HFFc6 (cell line): ENCODE results near the gene CMC1. TPM values are rescaled to one million over a fixed set of nuclear protein-coding genes. Genes with fewer than 3 reads are reported as not detected.
"Not testable (repeated sequence)": the region's sequence is repeated elsewhere in the genome, so short reads cannot be mapped to it uniquely, and the experiment has no call there.

Experiments
- DNase-seq: peaks from one replicate; pipeline ENCODE4 v3.0.0-alpha.2; 2018
- H3K27ac Mint-ChIP-seq: 2 replicates; pipeline ENCODE4 v1.8.0; 2020; ENCODE audit warnings: mild to moderate bottlenecking, mixed read lengths
- H3K27me3 Mint-ChIP-seq: 2 replicates; pipeline ENCODE4 v1.8.0; 2021; ENCODE audit warnings: mild to moderate bottlenecking, moderate library complexity, mixed read lengths; ENCODE audit not compliant: insufficient read depth
- H3K36me3 Mint-ChIP-seq: 2 replicates; pipeline ENCODE4 v1.8.0; 2021; ENCODE audit warnings: low read depth, mixed read lengths
- H3K4me1 Mint-ChIP-seq: 2 replicates; pipeline ENCODE4 v1.8.0; 2020; ENCODE audit warnings: low read depth, mixed read lengths
- H3K4me3 Mint-ChIP-seq: 2 replicates; pipeline ENCODE4 v1.8.0; 2020; ENCODE audit warnings: mild to moderate bottlenecking, moderate library complexity, mixed read lengths
- H3K9me3 Mint-ChIP-seq: 2 replicates; pipeline ENCODE4 v1.8.0; 2020; ENCODE audit warnings: mild to moderate bottlenecking, mixed read lengths
- total RNA-seq, 6 experiments: library from RNA; stranded (reverse); fragmentation: NEBNext Ultra II Directional; extraction: Animal tissue kit (Norgen Biotek cat#: 25700); gene quantifications; 2 replicates in 1 of 6; 3 replicates in 5 of 6; pipeline ENCODE4 v1.2.3, GENCODE V29; 2021
- TF ChIP-seq, protein P1 (sequence below): fragments of 200-600 bp; sonication (generic); IDR thresholded peaks from 2 replicates; pipeline ENCODE4 v1.5.0; 2021; ENCODE audit warnings: antibody characterized with exemption, mild to moderate bottlenecking

CMC1 gene
- total RNA-seq, 6 experiments from 2014 or later, result 14.9 to 23.0 (median 18.8) TPM

DNA sequence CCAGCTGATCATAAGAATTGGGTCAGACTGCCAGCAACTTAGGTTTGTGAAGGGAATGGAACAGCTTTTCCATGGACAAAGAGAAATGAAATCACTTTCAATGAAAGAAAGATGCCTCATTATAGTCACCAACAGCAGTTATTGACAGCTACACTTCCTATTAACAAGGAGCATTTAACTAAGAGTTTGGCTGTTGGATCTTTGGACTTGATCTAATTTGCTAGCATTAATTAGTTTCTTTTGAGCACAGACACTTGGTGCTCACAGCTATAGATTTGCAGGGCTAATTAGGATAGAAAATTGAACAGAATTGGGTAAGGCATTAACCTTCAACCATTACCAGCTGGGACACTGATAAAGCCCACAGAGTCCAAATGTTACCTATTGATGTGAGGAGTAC is 24.2 kb downstream of the CMC1 start:
- no peaks in the 10 kb centered on the region; the same call in 1 of the 2 replicates for H3K4me1 Mint-ChIP-seq
- TF ChIP-seq, protein P1, sequence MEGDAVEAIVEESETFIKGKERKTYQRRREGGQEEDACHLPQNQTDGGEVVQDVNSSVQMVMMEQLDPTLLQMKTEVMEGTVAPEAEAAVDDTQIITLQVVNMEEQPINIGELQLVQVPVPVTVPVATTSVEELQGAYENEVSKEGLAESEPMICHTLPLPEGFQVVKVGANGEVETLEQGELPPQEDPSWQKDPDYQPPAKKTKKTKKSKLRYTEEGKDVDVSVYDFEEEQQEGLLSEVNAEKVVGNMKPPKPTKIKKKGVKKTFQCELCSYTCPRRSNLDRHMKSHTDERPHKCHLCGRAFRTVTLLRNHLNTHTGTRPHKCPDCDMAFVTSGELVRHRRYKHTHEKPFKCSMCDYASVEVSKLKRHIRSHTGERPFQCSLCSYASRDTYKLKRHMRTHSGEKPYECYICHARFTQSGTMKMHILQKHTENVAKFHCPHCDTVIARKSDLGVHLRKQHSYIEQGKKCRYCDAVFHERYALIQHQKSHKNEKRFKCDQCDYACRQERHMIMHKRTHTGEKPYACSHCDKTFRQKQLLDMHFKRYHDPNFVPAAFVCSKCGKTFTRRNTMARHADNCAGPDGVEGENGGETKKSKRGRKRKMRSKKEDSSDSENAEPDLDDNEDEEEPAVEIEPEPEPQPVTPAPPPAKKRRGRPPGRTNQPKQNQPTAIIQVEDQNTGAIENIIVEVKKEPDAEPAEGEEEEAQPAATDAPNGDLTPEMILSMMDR, result no peak
- no peaks in the 10 kb centered on the region for H3K27me3 Mint-ChIP-seq
- peaks cover 13% of the 10 kb centered on the region; the same call in 1 of the 2 replicates for H3K36me3 Mint-ChIP-seq
- H3K9me3 Mint-ChIP-seq, result no peaks in the 10 kb centered on the region
- H3K27ac Mint-ChIP-seq, result no peak overlapping the region
- DNase-seq, result no peak
- H3K4me3 Mint-ChIP-seq, result no peak overlapping the region

DNA sequence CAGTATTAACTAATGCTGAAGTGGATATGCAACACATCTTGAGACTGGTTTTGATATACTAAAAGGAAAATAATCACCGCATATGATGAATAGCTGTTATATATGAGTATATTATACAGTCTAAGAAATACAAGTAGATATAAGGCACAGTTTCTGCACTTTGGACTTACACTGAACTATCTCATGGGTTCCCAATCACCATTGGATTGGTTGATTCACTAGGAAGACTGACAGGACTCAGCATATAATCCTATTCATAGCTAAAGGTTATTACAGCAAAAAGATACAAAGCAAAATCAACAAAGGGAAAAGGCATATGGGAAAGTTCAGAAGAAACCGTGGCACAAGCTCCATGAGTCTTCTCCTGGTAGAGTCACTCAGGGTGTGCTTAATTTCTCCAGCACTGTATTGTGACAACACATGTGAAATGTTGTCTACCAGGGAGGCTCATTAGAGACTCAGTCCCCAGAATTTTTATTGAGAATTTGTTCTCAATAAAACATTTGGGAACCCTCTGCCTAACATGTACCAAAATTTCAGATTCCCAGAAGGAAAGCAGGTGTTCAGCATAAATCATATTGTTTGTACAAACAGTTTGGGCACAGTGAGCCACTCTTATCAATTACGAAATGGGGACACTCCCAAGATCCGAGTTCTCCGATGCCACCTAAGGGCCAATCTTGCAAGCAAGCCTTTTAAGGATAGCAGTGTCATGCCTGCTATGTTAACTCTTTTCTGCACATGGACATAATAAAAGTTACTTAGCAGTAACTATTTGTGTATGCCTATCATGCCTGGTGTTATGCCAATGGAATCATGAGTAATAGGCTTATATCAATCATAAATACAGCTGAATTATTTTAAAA is 26.8 kb downstream of the CMC1 start:
- Mint-ChIP-seq H3K27ac (no peak overlapping the region), H3K4me3 (no peak overlapping the region), H3K27me3 (no peaks in the 10 kb centered on the region; the same call in 1 of the 2 replicates), H3K9me3 (peaks cover 14% of the 10 kb centered on the region), H3K4me1 (no peaks in the 10 kb centered on the region; the same call in 1 of the 2 replicates), H3K36me3 (peaks cover 36% of the 10 kb centered on the region)
- TF ChIP-seq, protein P1, result no peak
- DNase-seq, result peak; percentile 1

DNA sequence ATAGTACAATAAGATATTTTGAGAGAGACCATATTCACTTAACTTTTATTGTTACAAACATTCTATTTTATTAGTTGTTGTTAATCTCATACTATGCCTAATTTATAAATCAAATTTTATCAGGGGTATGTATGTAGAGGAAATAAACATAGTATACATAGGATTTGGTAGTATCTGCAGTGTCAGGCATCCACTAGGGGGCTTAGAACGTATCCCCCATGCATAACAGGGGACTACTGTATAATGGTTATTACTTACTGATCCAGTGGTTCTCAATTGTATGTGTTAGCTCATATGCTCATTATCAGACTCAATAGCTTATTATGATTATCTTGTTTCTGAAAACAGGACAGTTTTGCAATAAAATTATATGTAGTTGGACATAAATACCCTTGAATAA is 27.6 kb downstream of the CMC1 start:
- H3K4me3 Mint-ChIP-seq, result no peak overlapping the region
- no peaks in the 10 kb centered on the region; the same call in 1 of the 2 replicates for H3K4me1 Mint-ChIP-seq
- H3K9me3 Mint-ChIP-seq, result peaks cover 22% of the 10 kb centered on the region
- no peaks in the 10 kb centered on the region; the same call in 1 of the 2 replicates for H3K27me3 Mint-ChIP-seq
- H3K27ac Mint-ChIP-seq, result no peak overlapping the region
- TF ChIP-seq, protein P1, result peak; percentile 51
- no peak for DNase-seq
- peaks cover 40% of the 10 kb centered on the region for H3K36me3 Mint-ChIP-seq

DNA sequence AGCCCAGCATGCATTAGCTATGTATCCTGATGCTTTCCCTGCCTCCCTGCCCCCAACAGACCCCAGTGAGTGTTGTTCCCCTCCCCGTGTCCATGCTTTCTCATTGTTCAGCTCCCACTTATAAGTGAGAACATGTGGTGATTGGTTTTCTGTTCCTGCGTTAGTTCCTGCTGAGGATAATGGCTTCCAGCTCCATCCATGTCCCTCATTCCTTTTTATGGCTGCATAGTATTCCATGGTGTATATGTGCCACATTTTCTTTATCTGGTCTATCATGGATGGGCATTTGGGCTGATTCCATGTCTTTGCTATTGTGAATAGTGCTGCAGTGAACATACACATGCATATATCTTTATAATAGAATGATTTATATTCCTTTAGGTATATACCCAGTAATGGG is 28.5 kb downstream of the CMC1 start:
- peaks cover 47% of the 10 kb centered on the region for H3K36me3 Mint-ChIP-seq
- peaks cover 22% of the 10 kb centered on the region for H3K9me3 Mint-ChIP-seq
- H3K27ac Mint-ChIP-seq, DNase-seq, H3K4me1 Mint-ChIP-seq, H3K27me3 Mint-ChIP-seq, H3K4me3 Mint-ChIP-seq: not testable (repeated sequence)

DNA sequence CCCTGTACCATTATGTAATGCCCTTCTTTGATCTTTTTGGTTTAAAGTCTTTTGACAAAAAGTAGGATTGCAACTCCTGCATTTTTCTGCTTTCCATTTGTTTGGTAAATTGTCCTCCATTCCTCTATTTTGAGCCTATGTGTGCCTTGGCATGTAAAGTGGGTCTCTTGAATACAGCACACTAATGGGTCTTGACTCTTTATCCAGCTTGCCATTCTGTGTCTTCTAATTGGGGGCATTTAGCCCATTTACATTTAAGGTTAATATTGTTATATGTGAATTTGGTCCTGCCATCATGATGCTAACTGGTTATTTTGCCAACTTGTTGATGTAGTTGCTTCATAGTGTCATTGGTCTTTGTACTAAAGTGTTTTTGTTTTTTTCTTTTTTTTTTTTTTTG is 32.4 kb downstream of the CMC1 start:
- peaks cover 22% of the 10 kb centered on the region for H3K9me3 Mint-ChIP-seq
- H3K27ac Mint-ChIP-seq, result no peak overlapping the region
- TF ChIP-seq, protein P1, result no peak
- no peak for DNase-seq
- no peaks in the 10 kb centered on the region; the same call in 1 of the 2 replicates for H3K27me3 Mint-ChIP-seq
- H3K4me3 Mint-ChIP-seq, result no peak overlapping the region
- H3K36me3 Mint-ChIP-seq, result peaks cover 53% of the 10 kb centered on the region
- H3K4me1 Mint-ChIP-seq, result peaks cover 2% of the 10 kb centered on the region; the same call in 1 of the 2 replicates

DNA sequence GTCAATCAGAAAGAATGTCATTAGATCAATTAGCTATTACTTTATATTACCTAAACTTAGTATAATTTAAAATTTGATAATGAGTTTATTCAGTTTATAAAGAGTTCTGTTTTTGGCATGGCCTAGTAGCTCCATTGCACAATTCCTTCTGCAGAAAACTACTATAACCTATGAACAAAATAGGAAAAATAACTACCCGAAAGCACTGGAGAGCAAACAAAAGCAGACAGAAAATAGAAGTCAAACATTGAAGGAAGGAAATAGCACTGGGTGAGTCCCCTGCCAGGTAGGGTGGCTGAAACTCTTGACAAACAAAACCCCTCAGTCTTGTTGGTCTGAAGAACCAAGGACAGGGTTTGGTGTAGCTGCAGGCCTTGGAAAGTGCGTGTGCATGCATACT is 37.5 kb downstream of the CMC1 start:
- H3K4me3 Mint-ChIP-seq, result no peak overlapping the region
- H3K27me3 Mint-ChIP-seq, result no peaks in the 10 kb centered on the region
- H3K9me3 Mint-ChIP-seq, result peaks cover under 1% of the 10 kb centered on the region
- peaks cover 14% of the 10 kb centered on the region for H3K36me3 Mint-ChIP-seq
- TF ChIP-seq, protein P1, result no peak
- DNase-seq, result no peak
- no peak overlapping the region for H3K27ac Mint-ChIP-seq
- H3K4me1 Mint-ChIP-seq, result peaks cover 14% of the 10 kb centered on the region; the same call in 1 of the 2 replicates
